ENCODE measurements around the gene CSNK1D. TPM values are rescaled to one million over a fixed set of nuclear protein-coding genes. Genes with fewer than 3 reads are reported as not detected.

The CSNK1D gene
- total and polyA plus RNA-seq, 9 donors, result 46.0 to 160 (median 121) TPM

DNA sequence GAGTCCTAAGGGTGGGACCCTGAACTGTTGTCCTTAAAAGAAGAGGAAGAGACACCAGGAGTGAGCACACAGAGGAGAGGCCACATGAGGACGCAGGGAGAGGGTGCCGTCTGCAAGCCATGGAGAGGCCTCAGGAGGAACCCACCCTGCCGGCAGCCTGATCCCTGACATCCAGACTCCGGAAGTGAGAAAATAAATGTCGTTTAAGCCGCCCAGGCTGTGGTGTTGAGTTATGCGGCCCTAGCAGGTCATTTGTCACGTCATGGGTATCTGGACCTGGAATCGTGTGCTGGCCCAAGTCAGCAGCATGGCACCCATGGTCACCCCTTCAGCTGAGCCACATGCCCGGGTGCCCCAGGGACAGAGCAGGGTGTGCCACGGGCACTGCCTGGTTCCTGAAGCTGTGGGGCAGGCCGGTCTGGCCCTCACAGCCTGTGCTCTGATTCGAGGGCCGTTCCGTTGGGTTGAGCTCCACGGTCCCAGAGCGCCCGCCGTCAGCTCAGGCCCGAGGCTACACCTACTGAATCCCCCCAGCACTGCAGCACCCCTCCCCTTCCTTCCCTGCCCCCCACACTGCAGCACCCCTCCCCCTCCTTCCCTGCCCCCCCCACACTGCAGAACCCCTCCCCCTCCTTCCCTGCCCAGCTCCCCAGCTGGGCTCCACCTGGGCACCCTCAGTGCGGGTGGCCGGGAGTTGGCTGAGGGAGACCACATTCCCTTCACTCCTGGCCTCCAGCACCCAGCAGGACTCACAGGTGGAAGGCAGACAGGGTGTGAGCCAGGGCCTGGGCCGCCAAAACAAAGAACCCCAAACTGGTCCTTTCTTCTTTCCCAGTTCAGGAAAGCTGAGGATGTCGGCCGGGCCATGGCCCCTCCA, 58.2 kb downstream of the CSNK1D start:
- peaks cover 2% of the 10 kb centered on the region for H3K4me1 ChIP-seq (ENCODE audit: insufficient read depth)
- intact Hi-C loops (cut with DNase I), result no loop called here
- H3K36me3 ChIP-seq, result no peaks in the 10 kb centered on the region
- no peak for DNase-seq
- H3K9me3 ChIP-seq, result no peaks in the 10 kb centered on the region
- no peak overlapping the region for H3K4me3 ChIP-seq
- TF ChIP-seq POLR2A (IDR thresholded peaks at IDR 0.05) (no peak), EP300 (IDR thresholded peaks at IDR 0.05) (no peak)
- TF ChIP-seq, protein P1, sequence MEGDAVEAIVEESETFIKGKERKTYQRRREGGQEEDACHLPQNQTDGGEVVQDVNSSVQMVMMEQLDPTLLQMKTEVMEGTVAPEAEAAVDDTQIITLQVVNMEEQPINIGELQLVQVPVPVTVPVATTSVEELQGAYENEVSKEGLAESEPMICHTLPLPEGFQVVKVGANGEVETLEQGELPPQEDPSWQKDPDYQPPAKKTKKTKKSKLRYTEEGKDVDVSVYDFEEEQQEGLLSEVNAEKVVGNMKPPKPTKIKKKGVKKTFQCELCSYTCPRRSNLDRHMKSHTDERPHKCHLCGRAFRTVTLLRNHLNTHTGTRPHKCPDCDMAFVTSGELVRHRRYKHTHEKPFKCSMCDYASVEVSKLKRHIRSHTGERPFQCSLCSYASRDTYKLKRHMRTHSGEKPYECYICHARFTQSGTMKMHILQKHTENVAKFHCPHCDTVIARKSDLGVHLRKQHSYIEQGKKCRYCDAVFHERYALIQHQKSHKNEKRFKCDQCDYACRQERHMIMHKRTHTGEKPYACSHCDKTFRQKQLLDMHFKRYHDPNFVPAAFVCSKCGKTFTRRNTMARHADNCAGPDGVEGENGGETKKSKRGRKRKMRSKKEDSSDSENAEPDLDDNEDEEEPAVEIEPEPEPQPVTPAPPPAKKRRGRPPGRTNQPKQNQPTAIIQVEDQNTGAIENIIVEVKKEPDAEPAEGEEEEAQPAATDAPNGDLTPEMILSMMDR (IDR thresholded peaks at IDR 0.05), result no peak
- no peaks in the 10 kb centered on the region for H3K27me3 ChIP-seq
- 69 to 81% (median 71%) methylated on average over 15 to 25 of the region's 25 CpGs for WGBS, 3 donors
- H3K27ac ChIP-seq, result no peak overlapping the region

DNA sequence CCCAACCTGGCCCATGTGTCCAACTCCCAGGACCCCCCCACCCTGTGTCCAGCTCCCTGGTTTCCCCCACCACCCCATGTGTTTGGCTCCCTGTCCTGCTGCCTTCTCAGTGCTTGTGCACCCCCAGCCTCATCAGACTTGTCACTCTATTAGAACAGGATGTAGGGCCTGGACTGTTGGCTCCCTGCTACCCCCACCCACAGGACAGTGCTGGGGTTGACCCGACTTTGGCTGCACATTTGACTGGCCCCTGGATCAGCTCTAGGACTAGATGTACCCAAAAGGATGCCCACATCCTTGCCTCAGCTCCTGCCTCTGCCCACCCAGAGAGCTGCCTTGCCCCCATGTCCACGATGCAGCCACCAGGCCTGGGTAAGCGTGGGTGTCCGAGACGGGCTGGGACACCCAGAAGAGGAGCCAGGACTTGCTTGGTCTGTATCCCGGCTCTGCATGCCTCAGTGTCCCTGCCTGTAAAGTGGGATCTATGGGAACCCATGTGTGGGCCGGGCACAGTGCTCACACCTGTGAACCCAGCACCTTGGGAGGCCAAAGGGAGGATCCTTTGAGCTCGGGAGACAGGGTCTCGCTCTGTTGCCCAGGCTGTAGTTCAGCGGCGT, 59.4 kb downstream of the CSNK1D start:
- no peak overlapping the region for H3K4me3 ChIP-seq
- no peak overlapping the region for H3K27ac ChIP-seq
- no peaks in the 10 kb centered on the region for H3K27me3 ChIP-seq
- WGBS, 3 donors, result 75 to 85% (median 77%) methylated on average over 11 of the region's 11 CpGs
- H3K9me3 ChIP-seq, result no peaks in the 10 kb centered on the region
- H3K36me3 ChIP-seq, result no peaks in the 10 kb centered on the region
- peaks cover 2% of the 10 kb centered on the region for H3K4me1 ChIP-seq (ENCODE audit: insufficient read depth)
- intact Hi-C loops (cut with DNase I), result no loop called here
- no peak for TF ChIP-seq POLR2A (IDR thresholded peaks at IDR 0.05)
- TF ChIP-seq, protein P1 (IDR thresholded peaks at IDR 0.05), result no peak
- TF ChIP-seq EP300 (IDR thresholded peaks at IDR 0.05), result no peak
- no peak for DNase-seq

DNA sequence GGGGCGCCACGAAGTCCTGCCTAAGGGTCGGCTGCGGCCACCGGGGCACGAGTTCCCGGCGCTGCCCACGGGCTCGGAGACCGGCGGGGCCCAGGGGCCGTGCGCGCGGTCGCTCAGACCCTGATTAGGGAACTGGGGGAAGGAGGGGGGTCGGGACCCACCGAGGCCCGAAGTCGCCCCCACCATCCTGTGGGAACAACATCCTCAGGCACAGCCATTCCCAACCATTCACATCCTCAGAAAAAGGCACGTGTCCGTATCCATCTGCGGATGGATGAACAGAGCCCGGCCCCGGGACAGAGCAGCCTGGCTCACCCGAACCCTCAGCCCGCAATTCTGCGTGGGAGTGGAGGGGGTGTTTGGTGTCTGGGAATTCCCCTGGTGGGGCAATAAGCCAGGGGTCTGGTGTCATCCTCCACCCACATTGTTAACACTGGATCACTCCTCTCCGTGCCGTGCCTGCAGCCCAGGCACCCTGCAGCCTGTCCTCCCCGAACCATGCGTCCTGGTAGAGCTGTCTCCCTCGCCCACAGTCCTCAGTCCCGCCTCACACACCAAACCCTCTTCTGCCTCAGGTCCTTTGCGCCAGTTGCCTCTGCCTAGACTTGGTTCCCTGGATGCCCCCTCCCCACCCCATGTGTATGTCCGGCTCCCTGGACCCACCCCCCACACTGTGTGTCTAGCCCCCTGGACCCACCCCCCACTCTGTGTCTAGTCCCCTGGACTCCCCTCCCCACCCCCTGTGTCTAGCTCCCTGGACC, 60.1 kb downstream of the CSNK1D start:
- peak; percentile 45 to 66 (median 65) for DNase-seq
- H3K36me3 ChIP-seq, result no peaks in the 10 kb centered on the region
- H3K27ac ChIP-seq, result peak overlapping the region; percentile 85 to 94
- peaks cover 2% of the 10 kb centered on the region for H3K4me1 ChIP-seq (ENCODE audit: insufficient read depth)
- H3K4me3 ChIP-seq, result peak overlapping the region; percentile 60
- TF ChIP-seq, protein P1 (IDR thresholded peaks at IDR 0.05), result no peak
- TF ChIP-seq POLR2A (IDR thresholded peaks at IDR 0.05), result no peak
- TF ChIP-seq EP300 (IDR thresholded peaks at IDR 0.05), result no peak
- WGBS, 3 donors, result 2 to 7% (median 3%) methylated on average over 20 to 37 of the region's 37 CpGs
- intact Hi-C loops (cut with DNase I), result no loop called here
- H3K27me3 ChIP-seq, result no peaks in the 10 kb centered on the region
- no peaks in the 10 kb centered on the region for H3K9me3 ChIP-seq

Measured in ovary (tissue), 9 donors.